HepG2 (cell line): Measurements from ENCODE around the gene LCORL. TPM values are rescaled to one million over a fixed set of nuclear protein-coding genes. Genes with fewer than 3 reads are reported as not detected.

Source experiments
- ARNT2 ChIP-seq: sonication (generic); formaldehyde crosslinking; IDR thresholded peaks from 2 replicates; pipeline ENCODE4 v1.8.0; 2022; ENCODE audit warnings: mild to moderate bottlenecking, low read depth, missing genetic modification reagents, moderate library complexity
- CREM ChIP-seq, 2 experiments: sonication (generic) in 1 of 2; formaldehyde crosslinking in 1 of 2; IDR thresholded peaks; 2 replicates each; pipeline versions ENCODE4 v1.4.0 to v1.6.1; 2016 to 2020; ENCODE audit warnings: antibody characterized with exemption in 1 of 2, mild to moderate bottlenecking in 1 of 2, missing genetic modification reagents in 1 of 2
- GLMP ChIP-seq: sonication (generic); formaldehyde crosslinking; IDR thresholded peaks from 2 replicates; pipeline ENCODE4 v1.9.0; 2021; ENCODE audit warnings: missing genetic modification reagents, mild to moderate bottlenecking, borderline replicate concordance
- HNF4G ChIP-seq, 2 experiments: sonication (generic) in 1 of 2; formaldehyde crosslinking in 1 of 2; IDR thresholded peaks; 2 replicates each; pipeline versions ENCODE4 v1.4.0 to v1.6.1; 2011 to 2020; ENCODE audit warnings: borderline replicate concordance in 2 of 2, low read depth in 2 of 2, mild to moderate bottlenecking in 2 of 2, low read length in 1 of 2, missing genetic modification reagents in 1 of 2, moderate library complexity in 1 of 2
- KDM4B ChIP-seq: sonication (generic); formaldehyde crosslinking; IDR thresholded peaks from 2 replicates; pipeline ENCODE4 v1.4.0; 2020; ENCODE audit warnings: missing genetic modification reagents
- KLF15 ChIP-seq: sonication (generic); formaldehyde crosslinking; IDR thresholded peaks from 2 replicates; pipeline ENCODE4 v1.8.1; 2023; ENCODE audit warnings: borderline replicate concordance, mild to moderate bottlenecking, inconsistent platforms, missing genetic modification reagents, mixed read lengths
- MAFF ChIP-seq: IDR thresholded peaks from 2 replicates; pipeline ENCODE4 v1.6.1; 2011; ENCODE audit warnings: low read depth, low read length, improper control_type of control experiment
- MBD4 ChIP-seq: IDR thresholded peaks from 2 replicates; pipeline ENCODE4 v1.6.1; 2012; ENCODE audit warnings: low read length, inconsistent platforms, borderline replicate concordance
- PRDM10 ChIP-seq: sonication (generic); formaldehyde crosslinking; IDR thresholded peaks from 2 replicates; pipeline ENCODE4 v1.4.0; 2020; ENCODE audit warnings: low read depth, missing genetic modification reagents
- SMC3 ChIP-seq: IDR thresholded peaks from 2 replicates; pipeline ENCODE4 v1.6.1; 2011; ENCODE audit warnings: low read length, improper control_type of control experiment
- SOX13 ChIP-seq, 3 experiments: fragments of 450-650 bp in 1 of 3; sonication (generic) in 1 of 3; formaldehyde crosslinking in 1 of 3; IDR thresholded peaks in 2 of 3; conservative IDR thresholded peaks in 1 of 3; 2 replicates each; pipeline versions ENCODE4 v1.5.0 to v1.6.1; 2016 to 2020; ENCODE audit warnings: antibody characterized with exemption in 1 of 3, mild to moderate bottlenecking in 1 of 3, missing compliant biosample characterization in 1 of 3, missing genetic modification reagents in 1 of 3, moderate library complexity in 1 of 3
- XBP1 ChIP-seq: sonication (generic); formaldehyde crosslinking; IDR thresholded peaks from 2 replicates; pipeline ENCODE4 v1.5.0; 2020; ENCODE audit warnings: missing genetic modification reagents
- ZBTB8A ChIP-seq: sonication (generic); formaldehyde crosslinking; IDR thresholded peaks from 2 replicates; pipeline ENCODE4 v1.4.0; 2020; ENCODE audit warnings: mild to moderate bottlenecking, low read depth, missing genetic modification reagents, borderline replicate concordance
- ZFX ChIP-seq: sonication (generic); formaldehyde crosslinking; IDR thresholded peaks from 2 replicates; pipeline ENCODE4 v1.4.0; 2020; ENCODE audit warnings: mild to moderate bottlenecking, low read depth, missing genetic modification reagents, moderate library complexity
- ZNF224 ChIP-seq: sonication (generic); formaldehyde crosslinking; IDR thresholded peaks from 2 replicates; pipeline ENCODE4 v1.5.0; 2020; ENCODE audit warnings: mild to moderate bottlenecking, missing genetic modification reagents
- ZNF33A ChIP-seq: sonication (generic); formaldehyde crosslinking; IDR thresholded peaks from 2 replicates; pipeline ENCODE4 v1.5.1; 2020; ENCODE audit warnings: missing genetic modification reagents, mild to moderate bottlenecking, moderate library complexity, borderline replicate concordance
- ZNF512 ChIP-seq: sonication (generic); formaldehyde crosslinking; IDR thresholded peaks from 2 replicates; pipeline ENCODE4 v1.4.0; 2020; ENCODE audit warnings: mild to moderate bottlenecking, missing genetic modification reagents
- ZNF569 ChIP-seq: sonication (generic); formaldehyde crosslinking; IDR thresholded peaks from 2 replicates; pipeline ENCODE4 v1.5.0; 2020; ENCODE audit warnings: mild to moderate bottlenecking, missing genetic modification reagents, moderate library complexity, borderline replicate concordance
- ZNF850 ChIP-seq: sonication (generic); formaldehyde crosslinking; conservative IDR thresholded peaks from 2 replicates; pipeline ENCODE4 v1.9.0; 2021; ENCODE audit warnings: mild to moderate bottlenecking, missing genetic modification reagents
- polyA plus RNA-seq, 8 experiments: library from polyadenylated mRNA; depleted of rRNA in 3 of 8; stranded (reverse) in 7 of 8; unstranded in 1 of 8; fragments of >200 nt; fragmentation: Illumina TruSeq in 4 of 8; extraction: Trizol in 4 of 8; gene quantifications; 2 replicates each; pipeline versions ENCODE4 v1.2.1 to v1.2.3, GENCODE V29; 2011 to 2016; ENCODE audit warnings: low read depth in 4 of 8, missing spikeins in 1 of 8, mixed read lengths in 1 of 8; ENCODE audit not compliant: insufficient read depth in 1 of 8
- total RNA-seq, 5 experiments: library from RNA; depleted of rRNA; stranded (reverse); fragments of >200 nt; fragmentation: Illumina TruSeq; extraction: Trizol; gene quantifications; 2 replicates each; pipeline ENCODE4 v1.2.3, GENCODE V29; 2016; ENCODE audit warnings: low read depth in 1 of 5

LCORL gene
- total and polyA plus RNA-seq, 2 of the 13 experiments (the other 11 are each of a cell fraction or from before 2014, with no cell fraction given), result 5.3 to 14.5 TPM

- TF ChIP-seq HNF4G (IDR thresholded peaks at IDR 0.05; ENCODE audit: borderline replicate concordance, low read depth, low read length) (peak; percentile 5; the same call in 1 of the 2 replicates), HNF4G (CRISPR knock-in tag; IDR thresholded peaks at IDR 0.05; ENCODE audit: borderline replicate concordance, low read depth) (no peak), ZBTB8A (CRISPR knock-in tag) (no peak), ZNF569 (CRISPR knock-in tag) (no peak), XBP1 (CRISPR knock-in tag) (no peak), KDM4B (no peak), KLF15 (CRISPR knock-in tag) (no peak), ZNF850 (no peak), ZNF33A (CRISPR knock-in tag) (no peak), SOX13 (IDR thresholded peaks at IDR 0.05) (no peak), SOX13 (CRISPR knock-in tag; conservative IDR thresholded peaks at IDR 0.05 in 1 of 2, IDR thresholded peaks at IDR 0.05 in 1 of 2) (no peak), ZFX (no peak), MBD4 (no peak), PRDM10 (CRISPR knock-in tag) (no peak), SMC3 (no peak), CREM (IDR thresholded peaks at IDR 0.05) (no peak), CREM (CRISPR knock-in tag; IDR thresholded peaks at IDR 0.05) (no peak), ARNT2 (0 out of 2 replicates have a peak, but pooled peaks have one; percentile 20), ZNF224 (CRISPR knock-in tag) (no peak), MAFF (no peak), GLMP (CRISPR knock-in tag) (no peak), ZNF512 (CRISPR knock-in tag) (no peak)
These were observed 685 bp downstream of the LCORL start (continued) for GRCh38 chr4:18020671-18021469.
